OCI-LY3 (cell line): ENCODE data around the gene ZBTB16.

Source experiments
- H2AFZ ChIP-seq: fragments of 200-600, 300-600 bp; shearing (Covaris generic); 2 replicates; pipeline ENCODE4 v1.6.0; 2014; ENCODE audit warnings: antibody characterized with exemption, low read depth, low read length
- H3K27ac ChIP-seq: fragments of 200-600, 300-600 bp; sonication (generic); 2 replicates; pipeline ENCODE4 v1.5.1; 2014; ENCODE audit warnings: mild to moderate bottlenecking, low read length, moderate library complexity, mixed read lengths
- H3K27me3 ChIP-seq: fragments of 200-600, 300-600 bp; sonication (generic); 2 replicates; pipeline ENCODE4 v1.6.1; 2014; ENCODE audit warnings: low read depth, low read length, mixed read lengths
- H3K36me3 ChIP-seq: fragments of 200-600, 300-600 bp; sonication (generic); replicated peaks from 2 replicates; pipeline ENCODE3; 2014; ENCODE audit warnings: low read depth, low read length, mixed read lengths
- H3K4me1 ChIP-seq: fragments of 300-600, 200-600 bp; sonication (generic); 2 replicates; pipeline ENCODE4 v1.6.1; 2014; ENCODE audit warnings: low read length, mixed read lengths
- H3K4me2 ChIP-seq: fragments of 200-600, 300-600 bp; sonication (generic); 2 replicates; pipeline ENCODE4 v1.6.1; 2014; ENCODE audit warnings: low read length, mixed read lengths
- H3K4me3 ChIP-seq: fragments of 300-600, 200-600 bp; sonication (generic); 2 replicates; pipeline ENCODE4 v1.5.1; 2014; ENCODE audit warnings: antibody characterized with exemption, mild to moderate bottlenecking, low read length, moderate library complexity
- H3K79me2 ChIP-seq: fragments of 300-600, 200-600 bp; shearing (Covaris generic); 2 replicates; pipeline ENCODE4 v1.6.1; 2014; ENCODE audit warnings: mild to moderate bottlenecking, low read length, mixed read lengths
- H3K9ac ChIP-seq: fragments of 300-600, 200-600 bp; shearing (Covaris generic); 2 replicates; pipeline ENCODE4 v1.6.0; 2014; ENCODE audit warnings: mild to moderate bottlenecking, low read length, moderate library complexity
- H3K9me3 ChIP-seq: fragments of 200-600, 300-600 bp; shearing (Covaris generic); 2 replicates; pipeline ENCODE4 v1.6.1; 2014; ENCODE audit warnings: low read length, mixed read lengths; ENCODE audit not compliant: insufficient read depth
- H4K20me1 ChIP-seq: fragments of 200-600, 300-600 bp; sonication (generic); 2 replicates; pipeline ENCODE4 v1.6.1; 2016; ENCODE audit warnings: low read length, mixed read lengths; ENCODE audit not compliant: insufficient read depth
- CTCF ChIP-seq: fragments of 200-600, 300-600 bp; sonication (generic); IDR thresholded peaks from 2 replicates; pipeline ENCODE4 v1.5.1; 2014; ENCODE audit warnings: antibody characterized with exemption, low read length, low read depth
- EZH2phosphoT487 ChIP-seq: fragments of 200-600 bp; shearing (Covaris generic); IDR thresholded peaks from 2 replicates; pipeline ENCODE4 v1.6.1; 2018; ENCODE audit warnings: antibody characterized with exemption, mixed run types, low read depth

ZBTB16 gene

GRCh38 chr11:114282488-114282887, 223.0 kb downstream of the ZBTB16 start:
- TF ChIP-seq EZH2phosphoT487 (no peak), CTCF (no peak)
- Histone ChIP-seq H3K9ac (no peak overlapping the region), H2AFZ (no peak overlapping the region), H3K4me3 (no peak overlapping the region), H3K4me1 (no peaks in the 10 kb centered on the region), H3K9me3 (no peaks in the 10 kb centered on the region), H3K27ac (no peak overlapping the region), H3K79me2 (no peaks in the 10 kb centered on the region), H4K20me1 (no peaks in the 10 kb centered on the region), H3K4me2 (no peak overlapping the region), H3K36me3 (no peaks in the 10 kb centered on the region), H3K27me3 (peaks cover 40% of the 10 kb centered on the region)

- Histone ChIP-seq H3K4me3 (no peak overlapping the region), H3K4me2 (no peak overlapping the region), H3K27me3 (peaks cover 38% of the 10 kb centered on the region), H3K79me2 (no peaks in the 10 kb centered on the region), H3K4me1 (no peaks in the 10 kb centered on the region), H2AFZ (no peak overlapping the region), H4K20me1 (no peaks in the 10 kb centered on the region), H3K27ac (no peak overlapping the region), H3K9ac (no peak overlapping the region), H3K36me3 (no peaks in the 10 kb centered on the region), H3K9me3 (no peaks in the 10 kb centered on the region)
- TF ChIP-seq EZH2phosphoT487: no peak
- TF ChIP-seq CTCF: no peak
Measured at GRCh38 chr11:114283422-114283821, 223.9 kb downstream of the ZBTB16 start.

GRCh38 chr11:114284021-114284420, 224.5 kb downstream of the ZBTB16 start:
- Histone ChIP-seq H2AFZ (no peak overlapping the region), H4K20me1 (no peaks in the 10 kb centered on the region), H3K9me3 (no peaks in the 10 kb centered on the region), H3K27me3 (peaks cover 37% of the 10 kb centered on the region; the same call in 1 of the 2 replicates), H3K4me1 (no peaks in the 10 kb centered on the region), H3K4me2 (no peak overlapping the region), H3K27ac (no peak overlapping the region), H3K36me3 (no peaks in the 10 kb centered on the region), H3K79me2 (no peaks in the 10 kb centered on the region), H3K4me3 (no peak overlapping the region), H3K9ac (no peak overlapping the region)
- TF ChIP-seq CTCF: no peak
- no peak for TF ChIP-seq EZH2phosphoT487

GRCh38 chr11:114284914-114285313, 225.4 kb downstream of the ZBTB16 start:
- Histone ChIP-seq H3K4me1 (no peaks in the 10 kb centered on the region), H3K4me3 (no peak overlapping the region), H3K27ac (no peak overlapping the region), H3K79me2 (no peaks in the 10 kb centered on the region), H3K36me3 (no peaks in the 10 kb centered on the region), H3K4me2 (no peak overlapping the region), H2AFZ (no peak overlapping the region), H3K9me3 (no peaks in the 10 kb centered on the region), H3K27me3 (peaks cover 32% of the 10 kb centered on the region; the same call in 1 of the 2 replicates), H3K9ac (no peak overlapping the region), H4K20me1 (no peaks in the 10 kb centered on the region)
- no peak for TF ChIP-seq EZH2phosphoT487
- no peak for TF ChIP-seq CTCF
